Hepatocyte (in vitro differentiated cells): ENCODE data around the gene ME3.

Source experiments
- EZH2phosphoT487 ChIP-seq: fragments of 200-600 bp; sonication (generic); IDR thresholded peaks from one replicate; pipeline ENCODE4 v1.6.1; 2018; ENCODE audit warnings: antibody characterized with exemption, mild to moderate bottlenecking, low read depth, moderate library complexity; ENCODE audit not compliant: unreplicated experiment, severe bottlenecking
- TF ChIP-seq, protein P1 (sequence below): fragments of 200-600 bp; sonication (generic); IDR thresholded peaks from 2 replicates; pipeline ENCODE4 v1.5.1; 2016; ENCODE audit warnings: antibody characterized with exemption, mild to moderate bottlenecking; ENCODE audit not compliant: poor library complexity

DNA sequence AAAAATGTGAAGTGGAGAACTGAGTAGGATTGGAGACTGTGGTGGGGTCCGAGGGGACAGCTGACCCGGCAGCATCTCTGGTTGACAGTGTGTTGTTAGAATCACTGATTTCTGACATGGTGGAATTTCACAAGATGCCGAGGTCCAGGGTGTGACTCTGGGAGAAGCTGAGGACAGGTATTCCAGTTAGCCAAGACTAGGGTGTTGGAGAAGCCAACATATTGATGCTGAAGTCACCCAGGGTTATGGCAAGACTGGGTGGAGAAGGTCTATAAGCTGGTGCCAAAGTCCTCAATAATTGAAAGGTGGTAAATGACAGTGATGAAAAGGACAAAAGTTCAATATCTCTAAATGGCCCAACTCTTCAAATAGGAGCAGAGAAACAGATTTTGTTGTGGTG, 86.1 kb downstream of the ME3 start:
- TF ChIP-seq, protein P1, sequence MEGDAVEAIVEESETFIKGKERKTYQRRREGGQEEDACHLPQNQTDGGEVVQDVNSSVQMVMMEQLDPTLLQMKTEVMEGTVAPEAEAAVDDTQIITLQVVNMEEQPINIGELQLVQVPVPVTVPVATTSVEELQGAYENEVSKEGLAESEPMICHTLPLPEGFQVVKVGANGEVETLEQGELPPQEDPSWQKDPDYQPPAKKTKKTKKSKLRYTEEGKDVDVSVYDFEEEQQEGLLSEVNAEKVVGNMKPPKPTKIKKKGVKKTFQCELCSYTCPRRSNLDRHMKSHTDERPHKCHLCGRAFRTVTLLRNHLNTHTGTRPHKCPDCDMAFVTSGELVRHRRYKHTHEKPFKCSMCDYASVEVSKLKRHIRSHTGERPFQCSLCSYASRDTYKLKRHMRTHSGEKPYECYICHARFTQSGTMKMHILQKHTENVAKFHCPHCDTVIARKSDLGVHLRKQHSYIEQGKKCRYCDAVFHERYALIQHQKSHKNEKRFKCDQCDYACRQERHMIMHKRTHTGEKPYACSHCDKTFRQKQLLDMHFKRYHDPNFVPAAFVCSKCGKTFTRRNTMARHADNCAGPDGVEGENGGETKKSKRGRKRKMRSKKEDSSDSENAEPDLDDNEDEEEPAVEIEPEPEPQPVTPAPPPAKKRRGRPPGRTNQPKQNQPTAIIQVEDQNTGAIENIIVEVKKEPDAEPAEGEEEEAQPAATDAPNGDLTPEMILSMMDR = no peak
- no peak for TF ChIP-seq EZH2phosphoT487
